ENCODE data around the gene RASEF. TPM values are rescaled to one million over a fixed set of nuclear protein-coding genes. Genes with fewer than 3 reads are reported as not detected.

RASEF gene
- total RNA-seq, 1 experiment from 2014 or later = 2.2 TPM

GRCh38 chr9:83041771-83042170, 21.2 kb downstream of the RASEF start:
- H3K27me3 ChIP-seq (ENCODE audit: insufficient read depth, low read length) = no peaks in the 10 kb centered on the region
- H2AFZ ChIP-seq (ENCODE audit: low read length) = no peak overlapping the region
- H3K23me2 ChIP-seq (ENCODE audit: insufficient read length, low read depth, low read length, poor library complexity, severe bottlenecking) = no peaks in the 10 kb centered on the region
- no peak overlapping the region for H3K14ac ChIP-seq (ENCODE audit: insufficient read depth, low read length)
- no peak overlapping the region for H3T11ph ChIP-seq (ENCODE audit: low read length)
- H3K27ac ChIP-seq (ENCODE audit: insufficient read length, low read depth, low read length) = no peak overlapping the region
- H3K18ac ChIP-seq (ENCODE audit: insufficient read length, low read depth, low read length) = no peak overlapping the region
- H2AK5ac ChIP-seq (ENCODE audit: insufficient read length, low read length) = no peak overlapping the region
- H3K4ac ChIP-seq (ENCODE audit: low read depth, low read length) = no peak overlapping the region
- H4K20me1 ChIP-seq (ENCODE audit: control insufficient read depth, insufficient read depth, insufficient read length) = no peaks in the 10 kb centered on the region
- no peak overlapping the region for H2BK15ac ChIP-seq (ENCODE audit: low read depth, low read length)
- Mint-ChIP-seq H3K9me3 (peaks cover 0 to 10% of the 10 kb centered on the region in 2 experiments; a peak in 3 of 5 replicates), H3K27me3 (ENCODE audit: low read depth) (no peaks in the 10 kb centered on the region), H3K4me3 (no peak overlapping the region), H3K27ac (no peak overlapping the region), H3K36me3 (ENCODE audit: insufficient read depth in 1 of 3, low read depth in 3 of 3) (peaks cover 0 to 4% (median 0%) of the 10 kb centered on the region in 3 experiments; a peak in 2 of 7 replicates), H3K4me1 (no peaks in the 10 kb centered on the region; a peak in 1 of 4 replicates)
- DNase-seq = no peak
- TF ChIP-seq CTCF (conservative IDR thresholded peaks at IDR 0.05) = no peak
- H3K23ac ChIP-seq (ENCODE audit: insufficient read length, low read depth, low read length) = no peak overlapping the region
- H3K4me1 ChIP-seq (ENCODE audit: insufficient read depth, low read length) = no peaks in the 10 kb centered on the region
- H4K91ac ChIP-seq (ENCODE audit: insufficient read length, low read depth, low read length) = no peak overlapping the region
- no peak overlapping the region for H4K8ac ChIP-seq (replicated peaks; ENCODE audit: insufficient read length, low read depth, low read length)
- no peak overlapping the region for H2BK5ac ChIP-seq (ENCODE audit: insufficient read length, low read length)
- no peak overlapping the region for H3K9ac ChIP-seq (ENCODE audit: extremely low read depth, insufficient read length, low read length)
- no peak overlapping the region for H2BK120ac ChIP-seq (ENCODE audit: low read depth, low read length, poor library complexity, severe bottlenecking)
- H3K9me3 ChIP-seq (ENCODE audit: control insufficient read depth, low read depth, low read length) = no peaks in the 10 kb centered on the region
- H3K79me2 ChIP-seq (ENCODE audit: insufficient read depth, low read length) = no peaks in the 10 kb centered on the region
- WGBS (ENCODE audit: extremely low coverage, insufficient read length, low lambda C conversion rate) = no CpG with 5 or more reads among the region's 1 CpG
- no peak overlapping the region for H3K56ac ChIP-seq (ENCODE audit: insufficient read length, low read depth, low read length)
- H3K79me1 ChIP-seq (ENCODE audit: insufficient read depth, low read depth, low read length, poor library complexity, severe bottlenecking) = no peaks in the 10 kb centered on the region
- H2BK20ac ChIP-seq (ENCODE audit: low read depth, low read length, poor library complexity, severe bottlenecking) = no peak overlapping the region
- H3K4me2 ChIP-seq (ENCODE audit: insufficient read depth, insufficient read length, low read length) = no peak overlapping the region
- H2BK12ac ChIP-seq (ENCODE audit: insufficient read length, low read depth, low read length) = no peak overlapping the region
- H4K5ac ChIP-seq (ENCODE audit: insufficient read length, low read depth, low read length) = no peak overlapping the region

Measured in H9 (cell line).